Measurements from ENCODE around the gene TEAD1. TPM values are rescaled to one million over a fixed set of nuclear protein-coding genes. Genes with fewer than 3 reads are reported as not detected.
A peak's percentile ranks its signal among the peaks of the same experiment; 100 is the strongest.

TEAD1 gene
- total RNA-seq, result 166 and 176 TPM in 2 replicates

GRCh38 chr11:12673924-12674570 is at the start of gene TEAD1:
TEAD1 (plus strand) TSS chr11:12674421.
- peaks cover 43% of the 10 kb centered on the region for H3K79me2 ChIP-seq (ENCODE audit: insufficient read depth, low read length)
- peaks cover 28% of the 10 kb centered on the region for H3K4me1 ChIP-seq (ENCODE audit: insufficient read depth, low read length)
- peaks cover 5% of the 10 kb centered on the region for H3K36me3 ChIP-seq (ENCODE audit: insufficient read depth, low read length)
- peaks cover 18% of the 10 kb centered on the region for H4K20me1 ChIP-seq (ENCODE audit: insufficient read depth, low read length)
- H2AFZ ChIP-seq (ENCODE audit: low read length), result peak within 1 kb of the TSS; percentile 73
- peak within 1 kb of the TSS; percentile 85 for H3K4me3 ChIP-seq (ENCODE audit: insufficient read depth, low read length)
- H3K27me3 ChIP-seq (ENCODE audit: insufficient read depth, low read length), result no peaks in the 10 kb centered on the region
- no peaks in the 10 kb centered on the region for H3K9me3 ChIP-seq (ENCODE audit: low read depth, low read length)
- DNase-seq (ENCODE audit: insufficient read length, low spot score, missing footprints), result peak; percentile 99
- H3K27ac ChIP-seq (ENCODE audit: low read depth, low read length), result peak within 1 kb of the TSS; percentile 90
- H3K4me2 ChIP-seq (ENCODE audit: insufficient read depth, low read length), result peak within 1 kb of the TSS; percentile 99
- TF ChIP-seq CTCF (IDR thresholded peaks at IDR 0.05; ENCODE audit: extremely low read depth, low read depth, low read length), result no peak

GRCh38 chr11:12624595-12624994 is 49.6 kb upstream of the TEAD1 start:
- no peaks in the 10 kb centered on the region for H3K79me2 ChIP-seq (ENCODE audit: insufficient read depth, low read length)
- H3K4me3 ChIP-seq (ENCODE audit: insufficient read depth, low read length), result no peak overlapping the region
- peaks cover 2% of the 10 kb centered on the region for H3K9me3 ChIP-seq (ENCODE audit: low read depth, low read length)
- no peaks in the 10 kb centered on the region for H3K36me3 ChIP-seq (ENCODE audit: insufficient read depth, low read length)
- H3K4me2 ChIP-seq (ENCODE audit: insufficient read depth, low read length), result no peak overlapping the region
- peak overlapping the region; percentile 94 for H3K27ac ChIP-seq (ENCODE audit: low read depth, low read length)
- DNase-seq (ENCODE audit: insufficient read length, low spot score, missing footprints), result no peak
- peaks cover 14% of the 10 kb centered on the region for H3K4me1 ChIP-seq (ENCODE audit: insufficient read depth, low read length)
- TF ChIP-seq CTCF (IDR thresholded peaks at IDR 0.05; ENCODE audit: extremely low read depth, low read depth, low read length), result no peak
- no peaks in the 10 kb centered on the region for H4K20me1 ChIP-seq (ENCODE audit: insufficient read depth, low read length)
- no peaks in the 10 kb centered on the region for H3K27me3 ChIP-seq (ENCODE audit: insufficient read depth, low read length)
- H2AFZ ChIP-seq (ENCODE audit: low read length), result no peak overlapping the region

- H3K4me2 ChIP-seq (ENCODE audit: insufficient read depth, low read length), result peak overlapping the region; percentile 62
- H3K27ac ChIP-seq (ENCODE audit: low read depth, low read length), result peak overlapping the region; percentile 94
Measured at GRCh38 chr11:12625438-12626071, 48.7 kb upstream of the TEAD1 start.

More at GRCh38 chr11:12625438-12626071, 48.7 kb upstream of the TEAD1 start:
- H3K79me2 ChIP-seq (ENCODE audit: insufficient read depth, low read length), result no peaks in the 10 kb centered on the region
- no peak for TF ChIP-seq CTCF (IDR thresholded peaks at IDR 0.05; ENCODE audit: extremely low read depth, low read depth, low read length)
- peaks cover 16% of the 10 kb centered on the region for H3K4me1 ChIP-seq (ENCODE audit: insufficient read depth, low read length)
- DNase-seq (ENCODE audit: insufficient read length, low spot score, missing footprints), result peak; percentile 93
- peaks cover 2% of the 10 kb centered on the region for H3K9me3 ChIP-seq (ENCODE audit: low read depth, low read length)
- peak overlapping the region; percentile 13 for H3K4me3 ChIP-seq (ENCODE audit: insufficient read depth, low read length)
- H2AFZ ChIP-seq (ENCODE audit: low read length), result no peak overlapping the region
- H4K20me1 ChIP-seq (ENCODE audit: insufficient read depth, low read length), result no peaks in the 10 kb centered on the region
- no peaks in the 10 kb centered on the region for H3K27me3 ChIP-seq (ENCODE audit: insufficient read depth, low read length)
- H3K36me3 ChIP-seq (ENCODE audit: insufficient read depth, low read length), result no peaks in the 10 kb centered on the region
